Left ventricle myocardium superior (tissue), 1 donor: ENCODE measurements around the gene JTB. TPM values are rescaled to one million over a fixed set of nuclear protein-coding genes. Genes with fewer than 3 reads are reported as not detected.

ENCODE experiments used
- ATAC-seq: fragments of 200-7000 bp; cut with Tn5 transposase; one replicate; pipeline ENCODE4 v1.9.1; 2020; ENCODE audit warnings: mild to moderate bottlenecking, moderate library complexity
- DNase-seq: peaks from one replicate; pipeline ENCODE4 v3.0.0-alpha.2; 2020
- intact Hi-C: fragments of 100-400 bp; cut with micrococcal nuclease; formaldehyde crosslinking; loops from one replicate; pipeline ENCODE4 v1.11.0; 2022
- microRNA-seq: library from miRNA; unstranded; fragments of <30 nt; microRNA quantifications from one replicate; pipeline ENCODE4 v1.2.0, GENCODE V29; 2020; ENCODE audit warnings: borderline number of aligned reads
- total RNA-seq: library from RNA; stranded (reverse); fragmentation: NEBNext Ultra II Directional; extraction: Animal tissue kit (Norgen Biotek cat#: 25700); gene quantifications from one replicate; pipeline ENCODE4 v1.2.1, GENCODE V29; 2021
- donor health status: DM: no; HTN: yes; CAD: no; lungs with severe emphysema.

The JTB gene
- total RNA-seq, 1 donor from 2014 or later = 80.7 TPM

DNA sequence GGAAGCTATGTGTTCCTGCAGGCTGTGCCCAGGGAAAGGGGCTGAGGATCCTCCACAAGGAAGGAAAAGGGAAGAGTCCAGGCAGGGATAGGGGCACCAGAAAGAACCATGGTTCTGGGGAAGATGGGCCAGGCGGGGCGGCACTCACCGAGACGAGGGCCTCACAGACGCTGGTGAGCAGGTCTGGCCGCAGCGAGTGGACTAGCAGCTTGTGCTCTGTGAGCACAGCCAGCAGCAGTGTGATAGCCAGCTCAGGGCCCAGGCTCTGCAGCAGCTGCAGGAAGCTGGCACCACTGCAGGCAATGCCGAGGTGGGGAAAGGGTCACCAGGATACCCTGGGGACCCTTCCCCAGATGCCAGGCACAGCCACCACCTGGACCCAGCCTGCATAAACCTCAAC is 36.7 kb downstream of the JTB start:
- ATAC-seq (no peak), DNase-seq (no peak)
- intact Hi-C loops = no loop called here

DNA sequence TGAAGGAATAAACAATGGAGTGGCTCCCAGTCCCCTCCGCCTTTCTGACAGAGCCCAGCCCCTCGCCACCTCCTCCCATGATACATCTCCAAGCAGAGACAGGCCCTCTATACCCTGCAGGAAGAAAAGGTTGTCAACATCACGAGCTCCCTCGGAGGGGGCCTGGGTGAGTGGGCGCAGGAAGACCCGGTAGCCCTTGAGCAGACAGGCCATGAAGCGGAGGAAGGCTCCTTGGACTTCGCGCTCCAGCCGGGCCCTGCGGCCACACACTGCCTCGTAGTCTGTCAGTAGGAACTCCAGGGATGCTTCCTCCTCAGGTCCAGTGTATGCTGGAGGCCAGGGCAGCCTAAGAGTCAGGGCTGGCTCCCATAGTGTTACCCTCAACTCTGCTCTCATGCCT is 38.0 kb downstream of the JTB start:
- no peak for ATAC-seq
- DNase-seq = no peak
- intact Hi-C loops = no loop called here

DNA sequence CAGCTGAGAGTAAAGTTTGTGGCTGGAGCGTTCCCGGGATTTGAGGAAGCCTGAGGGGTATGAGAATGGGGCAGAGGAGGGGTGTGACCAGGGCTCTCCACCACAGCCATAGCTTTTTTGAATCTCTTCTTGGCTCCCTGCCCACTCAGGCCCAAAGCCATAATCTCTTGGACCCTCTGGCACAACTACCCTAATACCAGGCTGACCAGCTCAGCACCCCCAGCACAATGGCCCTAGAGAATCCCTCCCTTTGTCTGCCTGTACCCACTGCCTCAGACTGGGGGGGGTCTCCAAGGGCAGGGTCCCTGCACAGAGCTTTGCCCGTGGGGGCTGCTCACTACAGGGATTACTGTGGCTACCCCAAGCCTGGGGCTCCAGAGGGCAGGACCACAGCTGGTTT is 38.5 kb downstream of the JTB start:
- no peak for DNase-seq
- intact Hi-C loops = no loop called here
- no peak for ATAC-seq

DNA sequence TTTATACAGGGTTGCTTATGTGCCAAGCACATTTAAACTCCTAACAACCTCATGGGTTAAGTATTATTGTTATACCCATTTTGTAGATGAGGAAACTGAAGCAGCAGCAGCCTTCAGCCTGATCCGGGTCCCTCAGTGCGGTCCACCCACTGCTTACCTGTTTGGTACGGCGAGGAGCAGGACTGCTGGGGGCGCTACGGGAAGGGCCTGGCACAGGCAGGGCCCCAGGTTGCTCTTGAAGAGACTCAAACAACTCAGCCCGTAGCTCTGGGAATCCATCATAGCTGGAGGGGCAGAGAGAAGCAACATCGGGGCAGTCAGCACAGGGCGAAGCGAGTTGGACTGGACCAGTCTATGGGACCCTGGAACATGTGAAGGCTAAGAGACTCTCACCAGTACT is 40.1 kb downstream of the JTB start:
- DNase-seq = no peak
- intact Hi-C loops = no loop called here
- no peak for ATAC-seq

DNA sequence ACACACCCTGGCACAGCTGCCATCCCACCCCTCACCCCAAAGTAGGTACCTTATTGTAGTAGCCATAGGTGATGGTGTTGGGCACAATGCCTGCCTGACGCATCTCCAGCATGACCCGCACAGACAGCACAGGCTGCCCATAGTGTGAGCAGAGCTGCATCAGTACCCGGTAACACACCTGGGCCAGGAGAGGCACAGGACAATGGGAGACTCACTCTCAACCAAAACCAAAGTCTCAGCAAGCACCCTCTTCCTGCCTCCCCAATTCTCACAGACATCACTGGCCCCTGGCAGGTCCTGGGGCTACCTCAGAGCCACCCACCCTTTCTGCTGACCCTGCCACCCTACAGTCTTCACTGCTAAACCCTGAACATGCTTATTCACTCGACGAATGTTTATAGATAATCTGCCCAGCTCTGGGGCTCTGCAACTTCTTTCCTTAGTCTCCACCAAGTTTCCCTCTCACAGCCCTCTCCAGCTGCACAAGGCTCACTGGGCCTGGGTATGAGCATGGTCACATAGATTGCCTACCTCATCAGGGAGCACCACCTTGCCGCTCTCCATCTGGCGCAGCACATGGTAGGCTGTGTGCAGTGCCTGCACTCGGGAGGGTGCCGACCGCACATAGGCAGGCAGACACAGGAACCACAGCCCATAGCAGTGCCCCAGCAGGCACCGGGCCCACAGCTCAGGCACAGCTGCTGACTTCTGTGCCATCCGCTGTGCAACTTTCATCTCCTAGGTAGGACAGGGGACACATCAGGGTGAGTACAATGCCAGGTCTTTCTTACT is 41.3 kb downstream of the JTB start:
- ATAC-seq (no peak), DNase-seq (no peak)
- intact Hi-C loops = no loop called here

DNA sequence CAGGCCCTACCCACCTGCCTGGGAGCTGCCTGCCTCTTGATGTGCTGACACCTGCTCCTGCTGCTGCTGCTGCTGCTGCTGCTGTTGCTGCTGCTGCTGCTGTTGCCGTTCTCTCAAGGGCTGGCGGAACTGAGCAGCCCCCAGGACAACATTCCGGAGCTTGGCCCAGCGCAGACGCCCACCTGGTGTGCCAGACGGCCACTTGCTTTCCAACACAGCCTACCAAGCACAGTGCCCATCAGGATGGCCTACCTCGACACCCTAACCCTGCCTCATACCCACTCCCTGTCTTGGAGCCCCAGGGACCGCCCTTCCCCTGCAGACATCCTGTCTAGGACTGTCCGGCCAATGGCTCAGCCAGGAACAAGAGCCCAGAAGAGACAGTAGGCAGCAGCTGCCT is 42.7 kb downstream of the JTB start:
- intact Hi-C loops = no loop called here
- DNase-seq (no peak), ATAC-seq (no peak)

DNA sequence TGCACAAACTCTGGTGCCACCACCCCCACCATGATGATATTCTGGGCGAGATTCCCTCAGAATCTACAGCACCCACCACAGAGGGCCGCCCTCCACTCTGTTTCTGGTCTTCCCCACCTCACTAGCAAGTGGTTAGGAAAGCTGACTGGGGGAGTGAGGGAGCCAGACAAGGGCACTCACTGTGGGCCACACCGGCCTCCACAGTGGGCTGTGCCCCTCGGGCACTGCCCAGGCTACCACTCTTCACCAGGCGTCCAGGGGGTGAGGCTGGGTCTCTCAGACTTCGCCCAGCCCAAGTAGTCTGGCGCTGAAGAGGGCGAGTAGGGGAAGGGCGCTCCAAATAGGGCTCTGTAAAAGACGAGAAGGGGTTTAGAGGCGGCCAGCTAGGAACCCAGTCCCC is 43.5 kb downstream of the JTB start:
- ATAC-seq (no peak), DNase-seq (no peak)
- intact Hi-C loops = no loop called here

DNA sequence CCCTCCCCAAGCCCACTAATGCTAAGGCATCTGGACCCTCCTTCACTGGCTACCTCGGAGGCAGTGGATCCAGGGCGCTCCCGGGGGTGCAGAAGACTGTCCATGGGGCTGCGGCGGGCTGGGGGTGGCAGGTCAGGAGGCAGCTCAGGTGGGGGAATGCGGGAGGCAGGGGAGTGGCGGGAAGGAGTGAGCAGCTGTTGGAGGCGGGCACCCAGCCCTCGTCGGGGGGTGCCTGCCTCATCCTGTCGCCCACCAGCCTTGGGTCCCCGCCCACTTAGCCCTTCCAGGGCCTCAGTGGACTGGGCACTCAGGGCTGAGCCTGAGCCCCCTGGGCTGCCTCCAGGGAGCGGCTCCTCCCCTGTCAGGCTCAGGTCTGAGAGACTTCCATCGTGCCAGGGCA is 44.0 kb downstream of the JTB start:
- DNase-seq = no peak

DNA sequence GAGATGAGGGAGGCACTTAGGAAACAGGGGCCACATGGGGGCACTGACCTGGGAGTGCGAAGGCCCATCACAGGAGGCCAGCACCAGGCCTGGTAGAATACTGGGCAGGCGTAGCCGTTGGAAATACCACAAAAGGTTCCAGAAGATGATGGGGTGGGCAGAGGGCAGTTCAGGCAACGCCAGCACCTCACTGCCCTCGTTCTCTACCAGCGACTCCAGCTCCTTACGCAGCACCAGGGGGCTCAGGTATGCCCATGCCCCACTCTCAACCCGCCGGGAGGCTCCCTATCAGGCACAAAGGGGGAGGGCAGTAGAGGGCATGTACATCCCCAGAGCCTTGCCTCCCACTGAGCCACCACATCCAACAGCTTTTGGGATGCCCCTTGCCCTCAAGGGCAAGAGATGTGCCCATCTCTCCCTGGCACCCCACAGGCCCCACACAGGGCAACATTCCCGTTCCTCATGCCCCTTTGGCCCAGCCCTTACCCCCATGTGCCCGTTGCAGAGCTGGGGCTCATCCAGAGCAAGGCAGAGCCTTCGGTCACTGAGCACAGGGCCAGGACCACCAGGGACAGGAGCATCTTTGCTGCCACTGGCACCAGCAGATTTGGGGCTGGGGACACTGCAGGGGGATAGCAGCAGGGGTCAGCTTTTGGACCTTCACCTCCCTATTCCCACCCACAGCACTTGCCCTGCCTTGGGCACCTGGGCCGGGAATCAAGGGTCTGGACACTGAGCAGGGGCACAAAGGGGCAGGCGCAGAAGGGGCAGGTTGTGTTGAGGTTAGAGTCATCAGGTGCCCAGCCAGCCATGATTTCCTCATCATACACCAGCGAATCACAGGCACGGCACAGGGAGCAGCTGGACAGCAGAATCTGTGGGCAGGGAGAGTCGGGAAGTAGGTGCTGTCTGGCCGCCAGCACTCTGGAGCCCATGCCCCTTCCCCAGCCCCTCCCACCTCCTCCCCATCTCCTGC is 45.0 kb downstream of the JTB start:
- DNase-seq (no peak), ATAC-seq (no peak)
- intact Hi-C loops = no loop called here

More for the DNA sequence above, 44.0 kb downstream of the JTB start:
- ATAC-seq = no peak
- intact Hi-C loops = no loop called here

DNA sequence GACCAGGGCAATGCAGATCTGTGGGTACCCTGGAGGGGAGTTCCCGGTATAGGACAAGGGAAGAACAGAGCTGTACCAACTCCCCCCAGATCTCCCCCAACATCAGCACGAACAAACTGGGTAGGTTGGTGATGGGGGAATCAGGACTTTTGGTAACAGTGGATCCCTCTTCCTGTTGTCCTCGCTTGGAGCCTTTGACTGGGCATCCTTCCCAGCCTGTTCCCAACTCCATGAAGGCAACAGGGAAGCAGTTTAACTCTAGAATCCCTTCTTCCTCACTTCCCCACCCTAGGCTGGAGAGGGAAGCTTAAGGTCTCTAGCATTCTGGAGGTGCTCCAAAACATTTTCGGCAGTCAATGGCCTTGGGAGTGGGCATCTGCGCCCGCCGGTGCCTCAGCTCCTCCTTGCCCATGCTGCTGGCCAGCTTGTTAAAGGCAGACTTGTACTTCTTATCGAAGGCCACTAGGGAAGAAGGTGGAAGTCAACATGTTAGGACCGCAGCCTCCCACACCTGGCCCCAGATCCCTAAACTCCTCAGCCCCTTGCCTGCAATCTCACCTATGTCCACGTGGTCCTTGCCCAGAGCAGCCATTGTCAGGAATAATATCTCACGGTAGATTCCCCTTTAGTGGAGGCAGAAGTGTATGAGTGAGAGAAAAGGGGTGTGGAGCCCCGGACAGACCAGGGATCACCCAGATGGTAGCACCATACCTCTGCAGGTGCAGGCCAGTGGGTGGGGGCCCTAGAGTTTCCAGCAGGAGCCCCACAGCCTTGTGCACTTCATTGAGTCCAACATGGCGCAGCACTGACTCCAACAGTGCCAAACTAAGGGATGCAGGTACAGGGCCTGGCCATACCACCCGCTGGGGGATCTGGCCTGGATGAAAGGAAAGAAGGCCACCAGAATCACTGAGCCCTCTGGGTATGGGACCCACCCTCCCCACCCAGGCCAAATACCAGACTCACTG is 47.2 kb downstream of the JTB start:
- DNase-seq = no peak
- intact Hi-C loops = loop anchor here (10.0 kb wide), 1 partner anchor 105 kb away; no protein-coding TSS in a partner anchor
- no peak for ATAC-seq

DNA sequence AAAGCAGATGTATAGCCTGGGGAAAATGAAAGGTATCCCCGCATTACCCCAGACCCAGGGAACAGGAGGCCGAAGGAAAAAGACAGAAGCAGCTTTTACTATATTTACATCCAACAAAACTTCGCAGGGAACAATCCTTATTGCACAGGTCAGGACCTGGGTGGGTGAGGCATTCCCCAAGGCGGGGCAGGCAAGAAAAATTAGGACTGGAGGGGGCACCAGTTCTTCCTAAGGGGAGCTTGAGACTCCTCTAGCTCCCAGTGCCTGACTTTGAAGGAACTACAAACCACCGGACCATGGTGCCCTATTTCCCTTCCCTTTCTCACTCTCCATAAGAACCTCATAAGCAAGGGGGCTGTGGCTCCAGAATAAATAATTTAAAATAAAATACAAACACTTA is 48.0 kb downstream of the JTB start:
- ATAC-seq (no peak), DNase-seq (no peak)
- intact Hi-C loops = loop anchor here (10.0 kb wide), 1 partner anchor 105 kb away; no protein-coding TSS in a partner anchor

DNA sequence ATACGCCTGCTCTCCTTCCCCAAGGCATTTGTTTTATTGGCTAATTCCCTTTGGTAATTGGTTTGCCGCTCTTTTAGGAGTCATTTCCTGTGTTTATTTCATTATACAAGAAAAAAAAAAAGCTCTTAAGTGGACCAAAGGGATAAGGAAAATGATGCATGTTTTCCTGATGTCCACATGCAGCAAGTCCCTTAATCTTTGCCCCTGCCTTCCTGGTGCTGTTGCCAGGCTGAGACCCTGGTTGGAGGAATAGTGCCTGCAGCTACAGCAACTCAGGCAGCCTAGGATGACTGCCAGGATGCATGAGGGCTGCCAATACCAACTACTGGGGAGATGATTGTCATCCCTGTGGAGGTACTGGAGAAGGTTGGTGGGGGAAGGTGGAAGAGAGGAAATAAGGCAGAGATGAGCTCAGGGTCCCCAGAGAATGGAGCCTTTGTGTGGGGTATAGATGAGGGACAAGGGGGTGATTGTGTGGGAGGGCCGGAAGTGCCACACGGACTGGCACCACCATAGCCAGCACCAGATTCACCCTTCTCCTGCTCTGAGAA is 48.6 kb downstream of the JTB start:
- DNase-seq (no peak), ATAC-seq (no peak)
- intact Hi-C loops = loop anchor here (10.0 kb wide), 1 partner anchor 104 kb away; no protein-coding TSS in a partner anchor

DNA sequence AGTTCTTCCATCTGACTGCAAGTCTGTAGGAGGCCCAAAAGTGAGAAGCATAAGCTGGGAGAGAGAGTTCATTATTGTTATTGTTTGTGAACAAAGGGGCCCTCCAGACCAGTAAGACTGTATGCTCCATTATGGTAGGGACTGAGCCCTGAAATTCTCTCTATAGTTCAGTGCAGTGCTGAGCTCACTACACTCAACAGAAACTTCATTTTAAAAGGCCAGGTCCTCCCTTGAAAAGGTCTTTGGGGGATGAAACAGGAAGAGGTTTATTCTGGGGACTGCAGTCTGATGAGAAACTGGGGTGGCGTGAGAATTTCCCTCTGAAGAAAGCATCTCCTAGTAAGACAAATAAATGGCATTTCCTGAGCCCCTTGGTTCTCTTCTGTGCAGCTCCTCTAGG is 49.2 kb downstream of the JTB start:
- intact Hi-C loops = loop anchor here (10.0 kb wide), 1 partner anchor 103 kb away; no protein-coding TSS in a partner anchor
- ATAC-seq = no peak

DNA sequence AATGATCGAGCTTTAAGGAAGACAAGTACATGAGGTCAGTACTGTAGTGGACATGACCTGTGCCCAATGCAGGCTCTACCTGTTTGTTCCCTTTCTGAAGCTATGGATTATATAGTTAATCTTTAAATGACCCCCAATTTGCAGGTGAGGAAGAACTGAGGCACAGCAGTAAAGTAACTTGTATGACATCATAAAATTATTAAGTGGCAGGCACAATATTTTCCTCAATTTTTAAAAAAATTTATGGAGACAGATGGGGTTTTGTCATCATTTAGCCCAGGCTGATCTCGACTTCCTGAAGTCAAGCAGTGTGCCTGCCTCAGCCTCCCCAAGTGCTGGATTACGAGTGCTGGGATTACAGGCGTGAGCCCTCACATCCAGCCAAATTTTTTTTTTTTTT is 51.1 kb downstream of the JTB start:
- intact Hi-C loops = loop anchor here (10.0 kb wide), 1 partner anchor 102 kb away; no protein-coding TSS in a partner anchor
- DNase-seq = no peak
- no peak for ATAC-seq

More for the DNA sequence above, 49.2 kb downstream of the JTB start:
- DNase-seq = no peak

Small RNA genes lying within 50 kb of the gene (microRNA-seq; reads per million reads assigned to microRNA genes)
- gene MIR6737 = not detected

Other genes with a start within 250 kb of the JTB start
- 35.5 TPM for gene INTS3, start 249.6 kb downstream of the JTB start, total RNA-seq
- gene SLC27A3, start 202.3 kb downstream of the JTB start, total RNA-seq = 9.8 TPM
- gene GATAD2B, start 54.7 kb downstream of the JTB start, total RNA-seq = 34.6 TPM
- 51.7 TPM for gene DENND4B, start 31.0 kb downstream of the JTB start, total RNA-seq
- gene CRTC2, start 19.1 kb downstream of the JTB start, total RNA-seq = 21.2 TPM
- 45.8 TPM for gene SLC39A1, start 14.1 kb downstream of the JTB start, total RNA-seq
- gene CREB3L4, start 9.8 kb downstream of the JTB start, total RNA-seq = 5.0 TPM
- 55.1 TPM for gene RAB13, start 8.7 kb upstream of the JTB start, total RNA-seq
- gene RPS27, start 13.1 kb upstream of the JTB start, total RNA-seq = 917 TPM
- gene NUP210L, start 177.4 kb upstream of the JTB start, total RNA-seq = 0.27 TPM
- 77.1 TPM for gene TPM3, start 214.4 kb upstream of the JTB start, total RNA-seq
- not detected for gene CFAP141, start 228.7 kb upstream of the JTB start, total RNA-seq
- 95.6 TPM for gene UBAP2L, start 243.3 kb upstream of the JTB start, total RNA-seq